Common myeloid progenitor, CD34-positive (primary cell): ENCODE measurements around the gene UBFD1.

Experiments used
- CTCF ChIA-PET: fragments of 350-600 bp; sonication (Branson Sonifier 250); formaldehyde crosslinking; loops from one replicate; lab custom pipeline; 2021; ENCODE audit warnings: antibody characterized with exemption; lab: Charles Lee
- POLR2A ChIA-PET: fragments of 350-600 bp; sonication (Branson Sonifier 250); formaldehyde crosslinking; loops from one replicate; lab custom pipeline; 2021; ENCODE audit warnings: antibody characterized with exemption; lab: Charles Lee
- DNase-seq, 3 donors: peaks; one replicate each; pipeline versions ENCODE4 v3.0.0 to v3.0.0-alpha.2; 2013
- H3K27ac ChIP-seq, 2 experiments: 1 replicate in 1 of 2; 2 replicates in 1 of 2; pipeline ENCODE4 v1.7.0; 2013; ENCODE audit warnings: inconsistent platforms in 2 of 2, low read length in 2 of 2, mild to moderate bottlenecking in 2 of 2, low read depth in 1 of 2, moderate library complexity in 1 of 2; ENCODE audit not compliant: severe bottlenecking in 2 of 2, insufficient read depth in 1 of 2, poor library complexity in 1 of 2
- H3K27me3 ChIP-seq, 5 experiments: replicated peaks in 2 of 5; 1 replicate in 3 of 5; 2 replicates in 2 of 5; pipeline versions ENCODE4 v1.6.1 to v1.7.0; 2013; ENCODE audit warnings: low read length in 4 of 5, mild to moderate bottlenecking in 2 of 5, moderate library complexity in 2 of 5, inconsistent platforms in 1 of 5; ENCODE audit not compliant: insufficient read depth in 5 of 5, control insufficient read depth in 4 of 5
- H3K36me3 ChIP-seq, 4 experiments: 1 replicate in 2 of 4; 2 replicates in 2 of 4; pipeline versions ENCODE4 v1.6.1 to v1.7.0; 2013; ENCODE audit warnings: low read length in 3 of 4, control low read depth in 1 of 4, mild to moderate bottlenecking in 1 of 4; ENCODE audit not compliant: control insufficient read depth in 4 of 4, insufficient read depth in 4 of 4
- H3K4me1 ChIP-seq, 4 experiments: 1 replicate in 3 of 4; 2 replicates in 1 of 4; pipeline versions ENCODE4 v1.6.1 to v1.7.1; 2013; ENCODE audit warnings: low read length in 3 of 4, mild to moderate bottlenecking in 3 of 4, control low read depth in 1 of 4, inconsistent platforms in 1 of 4, moderate library complexity in 1 of 4; ENCODE audit not compliant: control insufficient read depth in 4 of 4, insufficient read depth in 4 of 4; ENCODE audit errors: control extremely low read depth in 1 of 4
- H3K4me3 ChIP-seq, 7 experiments: 1 replicate in 4 of 7; 2 replicates in 3 of 7; pipeline versions ENCODE4 v1.5.1 to v1.7.0; 2013; ENCODE audit warnings: mild to moderate bottlenecking in 7 of 7, low read length in 6 of 7, moderate library complexity in 6 of 7, inconsistent platforms in 2 of 7, low read depth in 2 of 7, control low read depth in 1 of 7; ENCODE audit not compliant: insufficient read depth in 4 of 7, control insufficient read depth in 1 of 7; ENCODE audit errors: extremely low read depth in 1 of 7
- H3K9me3 ChIP-seq, 5 experiments: 1 replicate in 4 of 5; 2 replicates in 1 of 5; pipeline versions ENCODE4 v1.6.1 to v1.7.1; 2013; ENCODE audit warnings: low read length in 4 of 5, mild to moderate bottlenecking in 2 of 5, inconsistent platforms in 1 of 5, low read depth in 1 of 5, moderate library complexity in 1 of 5; ENCODE audit not compliant: control insufficient read depth in 4 of 5, insufficient read depth in 2 of 5; ENCODE audit errors: control extremely low read depth in 1 of 5
- WGBS: methylation state at CpG from one replicate; pipeline ENCODE4 v1.1.5; 2013; ENCODE audit not compliant: insufficient coverage; 5-methylcytosine and 5-hydroxymethylcytosine counted together

UBFD1 gene

DNA sequence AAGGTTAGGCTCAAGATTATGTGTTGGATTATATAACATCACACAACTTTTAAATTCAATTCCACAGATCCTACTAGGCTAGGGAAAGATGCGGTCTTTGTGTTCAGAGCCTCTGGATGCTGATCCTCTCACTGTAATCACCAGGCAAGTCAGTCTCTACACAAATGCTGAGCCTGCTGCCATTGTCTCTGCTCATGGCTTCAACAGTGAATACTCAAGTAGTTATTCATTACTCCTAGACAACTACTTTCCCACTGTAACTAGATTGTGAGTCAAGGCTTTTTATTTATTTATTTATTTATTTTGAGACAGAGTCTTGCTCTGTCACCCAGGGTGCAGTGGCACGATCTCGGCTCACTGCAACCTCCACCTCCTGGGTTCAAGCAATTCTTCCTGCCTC lies 54.4 kb downstream of the UBFD1 start:
- Histone ChIP-seq H3K4me3 (no peak overlapping the region), H3K9me3 (no peaks in the 10 kb centered on the region), H3K27me3 (no peaks in the 10 kb centered on the region), H3K36me3 (peaks cover 8 to 45% (median 26%) of the 10 kb centered on the region in 4 experiments), H3K4me1 (no peaks in the 10 kb centered on the region), H3K27ac (no peak overlapping the region)
- POLR2A ChIA-PET, result no interaction called here
- CTCF ChIA-PET, result no interaction called here
- 100% methylated on average over 3 of the region's 3 CpGs for WGBS
- no peak for DNase-seq

DNA sequence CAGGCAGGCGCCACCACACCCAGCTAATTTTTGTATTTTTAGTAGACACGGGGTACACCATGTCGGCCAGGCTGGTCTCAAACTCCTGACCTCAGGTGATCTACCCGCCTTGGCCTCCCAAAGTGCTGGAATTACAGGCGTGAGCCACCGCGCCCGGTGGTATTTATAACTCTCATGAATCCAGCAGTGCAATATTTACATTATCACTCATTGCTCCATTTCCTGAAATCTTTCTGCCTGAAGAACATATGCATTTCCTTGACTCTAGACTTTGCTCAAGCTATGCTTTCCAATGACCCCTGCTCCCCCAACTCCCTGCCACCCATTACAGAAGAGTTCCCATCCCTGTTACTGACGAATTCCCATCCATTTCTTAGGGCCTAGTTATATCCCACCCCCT lies 58.3 kb downstream of the UBFD1 start:
- Histone ChIP-seq H3K27ac (no peak overlapping the region), H3K36me3 (peaks cover 4 to 63% (median 36%) of the 10 kb centered on the region in 4 experiments), H3K27me3 (no peaks in the 10 kb centered on the region), H3K4me1 (no peaks in the 10 kb centered on the region), H3K9me3 (no peaks in the 10 kb centered on the region), H3K4me3 (no peak overlapping the region)
- ChIA-PET CTCF (interaction anchor here (1.6 kb wide), 1 partner anchor 19 kb away, joined by 3 read pairs; no protein-coding TSS in a partner anchor), POLR2A (no interaction called here)
- WGBS, result 98% methylated on average over 9 of the region's 9 CpGs
- no peak for DNase-seq
